Activated naive CD4-positive, alpha-beta T cell treated with anti-CD3 and anti-CD28 coated beads, Interleukin-2, amount 50 U/mL, for 24 hours (primary cell): ENCODE measurements around the gene SAMD4A.

Source experiments
- H3K27ac Mint-ChIP-seq: one replicate; pipeline ENCODE4 v1.8.0; 2021; ENCODE audit warnings: mild to moderate bottlenecking, mixed read lengths
- H3K27me3 Mint-ChIP-seq: one replicate; pipeline ENCODE4 v1.8.0; 2021; ENCODE audit warnings: mixed read lengths
- H3K36me3 Mint-ChIP-seq: one replicate; pipeline ENCODE4 v1.8.0; 2021; ENCODE audit warnings: mixed read lengths
- H3K4me1 Mint-ChIP-seq: one replicate; pipeline ENCODE4 v1.8.0; 2021; ENCODE audit warnings: mixed read lengths
- H3K4me3 Mint-ChIP-seq: one replicate; pipeline ENCODE4 v1.8.0; 2021; ENCODE audit warnings: mild to moderate bottlenecking, mixed read lengths
- H3K9me3 Mint-ChIP-seq: one replicate; pipeline ENCODE4 v1.8.0; 2021; ENCODE audit warnings: mixed read lengths

SAMD4A gene

GRCh38 chr14:54579621-54580020, 12.7 kb downstream of the SAMD4A start:
- Mint-ChIP-seq H3K4me1 (no peaks in the 10 kb centered on the region), H3K27me3 (no peaks in the 10 kb centered on the region), H3K27ac (no peak overlapping the region), H3K4me3 (no peak overlapping the region), H3K36me3 (peaks cover 5% of the 10 kb centered on the region), H3K9me3 (no peaks in the 10 kb centered on the region)

DNA sequence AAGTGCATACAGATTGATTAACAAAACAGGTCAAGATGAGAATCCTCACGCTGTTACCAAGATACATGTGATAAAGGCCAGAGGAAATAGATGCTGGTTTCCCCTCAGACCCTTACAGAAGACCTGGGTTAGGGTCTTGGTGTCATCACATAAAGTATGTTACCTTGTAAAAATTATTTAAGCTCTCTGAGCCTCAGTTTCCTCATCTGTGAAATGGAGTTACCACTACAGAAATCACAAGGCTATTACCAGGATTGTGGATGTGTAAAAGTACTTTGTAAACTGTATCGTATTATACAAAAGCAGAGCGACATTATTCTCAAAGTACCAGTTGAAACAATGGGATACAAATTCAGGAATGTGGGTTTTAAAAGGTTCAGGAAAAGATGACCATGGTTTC, 14.0 kb downstream of the SAMD4A start:
- peaks cover 4% of the 10 kb centered on the region for H3K36me3 Mint-ChIP-seq
- H3K27me3 Mint-ChIP-seq: no peaks in the 10 kb centered on the region
- no peak overlapping the region for H3K27ac Mint-ChIP-seq
- no peaks in the 10 kb centered on the region for H3K9me3 Mint-ChIP-seq
- H3K4me3 Mint-ChIP-seq: no peak overlapping the region
- no peaks in the 10 kb centered on the region for H3K4me1 Mint-ChIP-seq

DNA sequence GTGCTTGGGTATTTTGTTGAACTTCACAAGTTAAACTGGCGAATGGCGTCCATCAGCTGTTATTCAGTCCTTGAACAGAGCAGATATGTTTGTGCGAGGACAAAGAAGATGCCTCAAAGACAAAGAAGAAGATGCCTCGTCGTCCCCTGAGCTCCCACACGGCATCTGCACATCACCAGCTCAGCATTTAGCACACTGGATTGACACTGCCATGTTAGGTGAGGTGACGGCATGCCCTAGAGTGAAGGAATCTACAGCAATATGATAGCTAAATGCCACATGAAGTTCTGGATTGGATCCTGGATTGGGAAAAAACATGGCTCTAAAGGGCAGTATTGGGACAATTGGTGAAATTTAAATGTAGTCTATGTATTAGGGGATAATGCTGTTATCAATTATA, 15.4 kb downstream of the SAMD4A start:
- Mint-ChIP-seq H3K4me1 (no peaks in the 10 kb centered on the region), H3K4me3 (no peak overlapping the region), H3K27me3 (no peaks in the 10 kb centered on the region), H3K36me3 (no peaks in the 10 kb centered on the region), H3K27ac (no peak overlapping the region), H3K9me3 (no peaks in the 10 kb centered on the region)

DNA sequence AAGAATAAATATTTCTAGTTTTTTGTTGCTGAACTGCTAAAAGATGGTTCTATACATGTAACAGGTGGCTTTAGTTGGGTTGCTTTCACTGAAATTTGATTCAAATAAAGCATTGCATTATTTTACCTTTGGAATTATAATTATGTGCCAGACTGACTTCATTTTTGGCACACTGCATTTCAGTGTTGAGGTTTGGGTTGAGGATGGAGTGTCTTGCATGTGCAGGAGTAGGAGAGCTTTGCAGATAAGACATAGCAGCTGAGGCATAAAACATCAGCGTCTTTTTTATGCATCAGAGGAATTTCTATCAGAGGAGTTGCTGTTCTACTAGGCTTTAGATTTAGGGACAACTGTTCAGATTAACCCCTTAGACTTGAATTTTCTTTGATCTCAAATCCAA, 17.2 kb downstream of the SAMD4A start:
- peaks cover 2% of the 10 kb centered on the region for H3K27me3 Mint-ChIP-seq
- H3K4me1 Mint-ChIP-seq: no peaks in the 10 kb centered on the region
- no peaks in the 10 kb centered on the region for H3K36me3 Mint-ChIP-seq
- H3K4me3 Mint-ChIP-seq: no peak overlapping the region
- H3K9me3 Mint-ChIP-seq: no peaks in the 10 kb centered on the region
- no peak overlapping the region for H3K27ac Mint-ChIP-seq

DNA sequence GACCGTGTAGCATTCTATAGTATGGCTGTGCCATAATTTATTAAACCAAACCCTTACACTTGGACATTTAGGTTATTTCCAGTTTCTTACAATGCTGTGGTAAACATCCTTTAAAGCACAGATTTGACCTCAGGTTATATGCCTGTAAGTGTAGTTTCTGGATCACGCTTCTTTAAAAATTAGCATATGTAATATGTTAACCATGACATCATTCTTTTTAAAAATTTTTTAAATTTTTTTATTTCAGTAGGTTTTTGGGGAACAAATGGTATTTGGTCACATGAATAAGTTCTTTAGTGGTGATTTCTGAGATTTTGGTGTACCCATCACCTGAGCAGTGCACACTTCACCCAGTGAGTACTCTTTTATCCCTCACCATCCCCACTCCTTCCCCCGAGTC, 18.3 kb downstream of the SAMD4A start:
- peaks cover 2% of the 10 kb centered on the region for H3K27me3 Mint-ChIP-seq
- no peaks in the 10 kb centered on the region for H3K4me1 Mint-ChIP-seq
- no peaks in the 10 kb centered on the region for H3K9me3 Mint-ChIP-seq
- H3K4me3 Mint-ChIP-seq: no peak overlapping the region
- no peak overlapping the region for H3K27ac Mint-ChIP-seq
- H3K36me3 Mint-ChIP-seq: no peaks in the 10 kb centered on the region

DNA sequence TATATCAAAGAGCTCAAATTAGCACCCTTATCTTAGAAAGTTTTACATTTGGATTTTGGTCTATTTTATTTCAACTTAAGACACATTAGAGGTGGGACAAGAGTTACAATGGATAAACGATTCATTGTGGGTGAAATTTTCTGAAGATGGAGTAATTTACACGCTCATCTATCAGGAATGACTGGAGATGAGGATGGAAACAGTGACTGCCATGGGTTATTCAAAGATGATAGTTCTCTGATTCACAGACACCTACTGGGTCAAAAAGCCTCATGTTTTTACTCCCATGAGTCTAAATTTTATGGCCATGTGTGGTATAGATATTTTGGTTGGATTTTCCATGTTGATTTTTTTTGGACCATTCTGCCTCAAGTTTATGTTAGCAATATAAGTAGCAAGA, 22.1 kb downstream of the SAMD4A start:
- Mint-ChIP-seq H3K9me3 (no peaks in the 10 kb centered on the region), H3K27me3 (peaks cover 2% of the 10 kb centered on the region), H3K36me3 (no peaks in the 10 kb centered on the region), H3K4me3 (no peak overlapping the region), H3K4me1 (peaks cover 9% of the 10 kb centered on the region), H3K27ac (no peak overlapping the region)

DNA sequence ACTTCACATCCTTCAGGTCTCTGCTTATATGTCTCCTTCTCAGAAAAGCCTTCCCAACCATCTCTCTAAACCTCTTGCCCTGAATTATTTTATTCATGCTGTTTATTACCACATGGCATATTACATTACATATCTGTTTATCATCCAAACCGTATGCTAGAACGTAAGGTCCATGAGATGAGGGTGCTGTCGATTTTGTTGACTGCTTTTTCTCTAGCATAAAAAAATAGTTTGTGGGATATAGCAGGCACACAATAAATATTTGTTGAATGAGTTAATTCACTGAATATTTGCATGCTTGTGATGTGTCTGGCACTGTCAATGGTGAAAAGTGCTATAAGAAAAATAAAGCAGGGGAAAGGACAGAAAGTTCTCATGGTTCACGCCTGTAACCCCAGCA, 22.9 kb downstream of the SAMD4A start:
- H3K9me3 Mint-ChIP-seq: no peaks in the 10 kb centered on the region

GRCh38 chr14:54590481-54590880, 23.6 kb downstream of the SAMD4A start:
- no peak overlapping the region for H3K27ac Mint-ChIP-seq

More for the DNA sequence above, 22.9 kb downstream of the SAMD4A start:
- no peak overlapping the region for H3K4me3 Mint-ChIP-seq
- no peaks in the 10 kb centered on the region for H3K36me3 Mint-ChIP-seq
- H3K27me3 Mint-ChIP-seq: peaks cover 6% of the 10 kb centered on the region
- no peak overlapping the region for H3K27ac Mint-ChIP-seq
- H3K4me1 Mint-ChIP-seq: peaks cover 13% of the 10 kb centered on the region

GRCh38 chr14:54591461-54591860, 24.5 kb downstream of the SAMD4A start:
- H3K4me3 Mint-ChIP-seq: no peak overlapping the region
- H3K9me3 Mint-ChIP-seq: no peaks in the 10 kb centered on the region
- peaks cover 13% of the 10 kb centered on the region for H3K4me1 Mint-ChIP-seq
- H3K27ac Mint-ChIP-seq: no peak overlapping the region
- H3K36me3 Mint-ChIP-seq: no peaks in the 10 kb centered on the region
- peaks cover 6% of the 10 kb centered on the region for H3K27me3 Mint-ChIP-seq

More at GRCh38 chr14:54590481-54590880, 23.6 kb downstream of the SAMD4A start:
- Mint-ChIP-seq H3K9me3 (no peaks in the 10 kb centered on the region), H3K36me3 (no peaks in the 10 kb centered on the region), H3K4me3 (no peak overlapping the region), H3K4me1 (peaks cover 13% of the 10 kb centered on the region), H3K27me3 (peaks cover 6% of the 10 kb centered on the region)

- Mint-ChIP-seq H3K4me1 (peaks cover 13% of the 10 kb centered on the region), H3K27ac (peak overlapping the region; percentile 13), H3K27me3 (peaks cover 6% of the 10 kb centered on the region), H3K36me3 (no peaks in the 10 kb centered on the region), H3K4me3 (no peak overlapping the region), H3K9me3 (no peaks in the 10 kb centered on the region)
Measured at GRCh38 chr14:54591866-54592265, 24.9 kb downstream of the SAMD4A start.

DNA sequence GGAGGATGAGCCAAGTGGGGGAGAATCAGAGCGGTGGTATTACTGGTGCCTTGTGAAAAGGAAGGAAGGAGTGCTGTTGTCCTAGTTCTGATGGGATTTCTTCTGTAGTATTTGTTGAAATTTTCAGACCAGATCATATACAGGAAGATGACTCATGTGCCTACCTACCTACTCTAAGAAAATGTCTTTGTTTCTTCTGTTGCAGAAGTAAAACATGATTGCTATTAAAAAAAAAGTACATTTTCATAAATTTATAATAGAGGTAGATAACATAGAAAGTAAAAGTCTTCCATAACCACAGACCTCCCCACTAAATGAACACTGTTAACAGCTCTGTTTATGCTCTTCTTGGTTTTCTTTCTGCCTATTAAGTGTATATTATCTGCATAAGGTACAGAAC, 26.9 kb downstream of the SAMD4A start:
- Mint-ChIP-seq H3K9me3 (no peaks in the 10 kb centered on the region), H3K36me3 (no peaks in the 10 kb centered on the region), H3K4me1 (peaks cover 13% of the 10 kb centered on the region), H3K27ac (peak overlapping the region; percentile 5), H3K4me3 (no peak overlapping the region), H3K27me3 (peaks cover 3% of the 10 kb centered on the region)

GRCh38 chr14:54594537-54594936, 27.6 kb downstream of the SAMD4A start:
- peaks cover 13% of the 10 kb centered on the region for H3K4me1 Mint-ChIP-seq
- no peak overlapping the region for H3K27ac Mint-ChIP-seq
- peaks cover 3% of the 10 kb centered on the region for H3K27me3 Mint-ChIP-seq
- H3K36me3 Mint-ChIP-seq: no peaks in the 10 kb centered on the region
- H3K9me3 Mint-ChIP-seq: no peaks in the 10 kb centered on the region
- H3K4me3 Mint-ChIP-seq: no peak overlapping the region

DNA sequence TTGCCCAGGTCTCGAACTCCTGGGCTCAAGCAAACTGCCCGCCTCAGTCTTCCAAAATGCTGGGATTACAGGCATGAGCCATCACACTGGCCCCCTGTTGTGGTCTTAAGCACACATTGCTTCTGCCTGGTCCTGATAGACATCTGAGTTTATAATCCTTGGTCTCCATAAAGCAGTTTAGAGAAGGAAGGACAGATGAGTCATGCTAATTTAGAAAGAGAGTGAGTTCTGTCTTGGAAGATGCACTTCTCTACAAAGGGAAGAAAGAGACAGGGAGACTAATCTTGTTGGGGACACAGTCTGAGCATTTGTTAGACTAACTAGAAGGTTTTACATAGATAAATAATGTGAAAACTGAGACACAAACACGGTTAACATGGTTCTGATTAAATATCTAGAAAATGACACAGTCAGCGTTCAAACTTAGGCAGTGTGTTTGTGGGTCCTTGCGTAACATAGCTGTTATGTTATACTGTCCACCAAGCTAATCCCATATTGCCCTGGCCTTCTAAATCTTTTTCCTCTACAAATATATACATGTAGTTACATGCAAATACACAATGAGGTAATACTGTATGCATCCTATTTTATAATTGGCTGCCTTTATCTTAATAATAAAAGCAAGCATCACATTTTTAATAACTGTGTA, 31.0 kb downstream of the SAMD4A start:
- H3K27me3 Mint-ChIP-seq: peaks cover 3% of the 10 kb centered on the region
- no peak overlapping the region for H3K27ac Mint-ChIP-seq
- no peaks in the 10 kb centered on the region for H3K36me3 Mint-ChIP-seq
- H3K4me1 Mint-ChIP-seq: peaks cover 13% of the 10 kb centered on the region
- H3K4me3 Mint-ChIP-seq: no peak overlapping the region
- H3K9me3 Mint-ChIP-seq: no peaks in the 10 kb centered on the region

DNA sequence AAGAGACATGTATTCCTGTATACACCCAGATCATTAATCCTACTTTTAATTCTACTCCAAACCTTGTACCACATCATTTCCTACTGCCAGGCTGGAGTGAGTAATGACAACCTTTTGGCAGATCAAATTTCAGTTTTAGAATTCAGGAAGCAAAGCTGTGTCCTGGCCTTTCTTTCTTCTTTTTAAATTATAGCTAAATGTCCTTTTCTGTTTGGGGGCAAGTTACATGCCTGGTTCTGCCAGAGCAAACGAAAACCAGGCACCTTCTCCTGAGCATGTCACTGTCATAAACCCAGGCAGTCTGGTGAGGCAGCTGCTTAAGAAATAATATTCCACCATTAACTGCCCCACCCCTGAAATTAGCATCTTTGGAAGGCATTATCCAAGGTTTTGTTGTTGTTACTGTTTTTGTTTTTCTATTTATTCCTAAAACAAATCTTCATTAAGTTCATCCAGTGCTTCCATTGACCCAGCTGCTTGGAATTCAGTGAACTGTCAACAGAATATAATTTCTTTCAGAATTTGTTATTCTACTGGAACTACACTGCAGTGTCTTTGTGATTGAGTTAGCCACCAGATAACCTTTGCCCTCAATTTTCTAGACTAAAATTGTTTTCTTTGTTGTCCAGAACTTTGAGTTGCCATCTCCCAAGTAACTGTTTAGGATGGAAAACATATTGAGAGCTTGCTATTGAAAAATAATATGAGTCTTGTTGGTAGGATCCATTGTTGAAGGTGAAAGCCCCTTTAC, 33.2 kb downstream of the SAMD4A start:
- Mint-ChIP-seq H3K4me3 (no peak overlapping the region), H3K27ac (no peak overlapping the region), H3K4me1 (no peaks in the 10 kb centered on the region), H3K36me3 (no peaks in the 10 kb centered on the region), H3K9me3 (no peaks in the 10 kb centered on the region), H3K27me3 (no peaks in the 10 kb centered on the region)

DNA sequence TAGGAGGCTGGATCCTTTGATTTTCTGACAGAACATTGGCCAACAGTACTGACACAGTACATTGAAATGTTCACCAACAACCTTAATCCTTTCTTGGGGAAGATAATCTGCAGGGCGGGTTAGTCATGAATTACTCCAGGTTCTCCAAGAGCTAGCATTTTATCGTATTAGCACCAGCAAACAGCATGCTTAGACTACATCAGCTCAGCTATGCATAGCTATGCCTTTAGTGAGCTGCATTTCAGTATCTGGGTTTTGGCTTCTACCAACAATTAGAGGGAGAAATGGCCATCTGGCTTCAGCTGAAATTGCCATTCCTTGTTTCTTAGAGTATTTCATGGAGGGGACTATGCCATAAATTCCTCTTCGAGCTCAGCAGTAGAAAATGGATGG, 33.8 kb downstream of the SAMD4A start:
- Mint-ChIP-seq H3K4me3 (no peak overlapping the region), H3K27me3 (no peaks in the 10 kb centered on the region), H3K36me3 (no peaks in the 10 kb centered on the region), H3K9me3 (no peaks in the 10 kb centered on the region), H3K27ac (no peak overlapping the region), H3K4me1 (no peaks in the 10 kb centered on the region)

- no peaks in the 10 kb centered on the region for H3K27me3 Mint-ChIP-seq
- H3K27ac Mint-ChIP-seq: no peak overlapping the region
- no peaks in the 10 kb centered on the region for H3K9me3 Mint-ChIP-seq
- H3K36me3 Mint-ChIP-seq: no peaks in the 10 kb centered on the region
- H3K4me3 Mint-ChIP-seq: no peak overlapping the region
- H3K4me1 Mint-ChIP-seq: no peaks in the 10 kb centered on the region
Measured at GRCh38 chr14:54603362-54603761, 36.4 kb downstream of the SAMD4A start.
